Endothelial cell of umbilical vein (primary cell): ENCODE results near the gene ABCC4. TPM values are rescaled to one million over a fixed set of nuclear protein-coding genes. Genes with fewer than 3 reads are reported as not detected.

ENCODE experiments used
- BruUV-seq: library from RNA; stranded (reverse); fragments of 400-500 nt; replicated peaks from 2 replicates; lab custom pipeline; 2021; lab: Mats Ljungman, UMichigan
- CTCF ChIA-PET: fragments of 300-600, 350-600 bp; sonication (Branson Sonifier 250); formaldehyde crosslinking; loops from one replicate; lab custom pipeline; 2021; ENCODE audit warnings: antibody characterized with exemption, inconsistent platforms; lab: Charles Lee
- POLR2A ChIA-PET: fragments of 300-600, 350-600 bp; sonication (Branson Sonifier 250); formaldehyde crosslinking; loops from one replicate; lab custom pipeline; 2021; ENCODE audit warnings: antibody characterized with exemption, inconsistent platforms; lab: Charles Lee
- DNase-seq: peaks from one replicate; pipeline ENCODE4 v3.0.0-alpha.2; 2011; ENCODE audit warnings: low read depth, low spot score
- FAIRE-seq: peaks from 2 replicates; lab custom pipeline; 2011; peaks lifted over from hg19 to GRCh38; lab: Jason Lieb, UNC
- H2AFZ ChIP-seq: 2 replicates; pipeline ENCODE4 v1.6.0; 2012; ENCODE audit warnings: low read depth, low read length, control low read depth, inconsistent platforms
- H3K27ac ChIP-seq: 2 replicates; pipeline ENCODE4 v1.5.1; 2011; ENCODE audit warnings: low read depth, mild to moderate bottlenecking, control low read depth, low read length, moderate library complexity; ENCODE audit not compliant: insufficient read depth
- H3K27me3 ChIP-seq, 2 experiments: 2 replicates each; pipeline versions ENCODE4 v1.6.0 to v1.6.1; 2011; ENCODE audit warnings: low read length in 2 of 2, mixed read lengths in 1 of 2; ENCODE audit not compliant: control insufficient read depth in 2 of 2, insufficient read depth in 2 of 2
- H3K36me3 ChIP-seq, 2 experiments: 2 replicates in 1 of 2; 3 replicates in 1 of 2; pipeline ENCODE4 v1.5.1; 2011; ENCODE audit warnings: low read length in 2 of 2, mild to moderate bottlenecking in 1 of 2, moderate library complexity in 1 of 2; ENCODE audit not compliant: control insufficient read depth in 2 of 2, insufficient read depth in 2 of 2; ENCODE audit errors: extremely low read depth in 1 of 2
- H3K4me1 ChIP-seq: 3 replicates; pipeline ENCODE4 v1.5.1; 2011; ENCODE audit warnings: mild to moderate bottlenecking, low read length; ENCODE audit not compliant: control insufficient read depth, insufficient read depth; ENCODE audit errors: extremely low read depth
- H3K4me2 ChIP-seq: 2 replicates; pipeline ENCODE4 v1.6.1; 2011; ENCODE audit warnings: low read length, control low read depth, mixed read lengths; ENCODE audit not compliant: insufficient read depth
- H3K4me3 ChIP-seq, 3 experiments: fragments of 200-600 bp in 1 of 3; sonication (generic), shearing (Covaris generic) in 1 of 3; replicated peaks in 1 of 3; 2 replicates each; pipeline ENCODE4 v1.5.1; 2011 to 2016; ENCODE audit warnings: control low read depth in 3 of 3, low read length in 3 of 3, mild to moderate bottlenecking in 2 of 3, inconsistent platforms in 1 of 3, low read depth in 1 of 3, moderate library complexity in 1 of 3; ENCODE audit not compliant: insufficient read depth in 1 of 3
- H3K79me2 ChIP-seq: 2 replicates; pipeline ENCODE4 v1.6.0; 2012; ENCODE audit warnings: low read length, inconsistent platforms; ENCODE audit not compliant: control insufficient read depth, insufficient read depth
- H3K9ac ChIP-seq: replicated peaks from 2 replicates; pipeline ENCODE3; 2011; ENCODE audit warnings: low read length, control low read depth; ENCODE audit not compliant: insufficient read depth; ENCODE audit errors: extremely low read depth
- H3K9me1 ChIP-seq: replicated peaks from 3 replicates; pipeline ENCODE4 v1.6.0; 2011; ENCODE audit warnings: mild to moderate bottlenecking, low read length; ENCODE audit not compliant: control insufficient read depth, insufficient read depth; ENCODE audit errors: extremely low read depth
- H3K9me3 ChIP-seq: replicated peaks from 2 replicates; pipeline ENCODE4 v1.5.1; 2012; ENCODE audit warnings: low read length, inconsistent platforms; ENCODE audit not compliant: control insufficient read depth, insufficient read depth
- H4K20me1 ChIP-seq: replicated peaks from 2 replicates; pipeline ENCODE3; 2011; ENCODE audit warnings: mild to moderate bottlenecking, low read length; ENCODE audit not compliant: control insufficient read depth, insufficient read depth; ENCODE audit errors: extremely low read depth
- CTCF ChIP-seq, 2 donors: IDR thresholded peaks; 1 replicate in 1 of 2; 2 replicates in 1 of 2; pipeline ENCODE4 v1.5.1; 2011; ENCODE audit warnings: low read length in 2 of 2, mild to moderate bottlenecking in 2 of 2, moderate library complexity in 2 of 2, control low read depth in 1 of 2, inconsistent platforms in 1 of 2, low read depth in 1 of 2; ENCODE audit not compliant: insufficient read depth in 1 of 2; ENCODE audit errors: extremely low read depth in 1 of 2
- EZH2 ChIP-seq: IDR thresholded peaks from 2 replicates; pipeline ENCODE4 v1.6.1; 2012; ENCODE audit warnings: borderline replicate concordance, low read depth, mild to moderate bottlenecking, moderate library complexity, low read length, inconsistent platforms; ENCODE audit not compliant: severe bottlenecking
- FOS ChIP-seq: IDR thresholded peaks from 2 replicates; pipeline ENCODE4 v1.6.1; 2011; ENCODE audit warnings: mild to moderate bottlenecking, low read length, moderate library complexity, borderline replicate concordance; ENCODE audit not compliant: insufficient read depth
- GATA2 ChIP-seq: IDR thresholded peaks from 2 replicates; pipeline ENCODE4 v1.7.0; 2011; ENCODE audit warnings: low read depth, mild to moderate bottlenecking, moderate library complexity, mixed read lengths, low read length; ENCODE audit not compliant: insufficient read length, insufficient read depth
- JUN ChIP-seq: IDR thresholded peaks from 2 replicates; pipeline ENCODE4 v1.6.1; 2011; ENCODE audit warnings: borderline replicate concordance, low read depth; ENCODE audit not compliant: insufficient read length, insufficient read depth
- MYC ChIP-seq: IDR thresholded peaks from one replicate; pipeline ENCODE4 v1.6.1; 2011; ENCODE audit warnings: mild to moderate bottlenecking, low read depth, low read length
- POLR2A ChIP-seq: IDR thresholded peaks from 2 replicates; pipeline ENCODE4 v1.6.1; 2012; ENCODE audit warnings: low read depth, mild to moderate bottlenecking, control low read depth, low read length
- POLR2AphosphoS5 ChIP-seq: IDR thresholded peaks from 2 replicates; pipeline ENCODE4 v1.6.1; 2012; ENCODE audit warnings: low read depth, mild to moderate bottlenecking, control low read depth, low read length, moderate library complexity; ENCODE audit not compliant: insufficient read depth
- dilution Hi-C: fragments of 300-500 bp; cut with MboI; formaldehyde crosslinking; loops from one replicate; pipeline ENCODE4 v1.15.0; 2019; ENCODE audit warnings: low sequenced_read_pairs; ENCODE audit not compliant: extremely low pct_ligation_motif_present
- intact Hi-C: fragments of 100-400 bp; cut with micrococcal nuclease; formaldehyde crosslinking; loops from one replicate; pipeline ENCODE4 v1.10.0; 2022
- polyA plus RNA-seq, 4 experiments: library from polyadenylated mRNA; depleted of rRNA in 3 of 4; stranded (reverse) in 3 of 4; unstranded in 1 of 4; fragments of >200 nt; gene quantifications; 2 replicates each; pipeline versions ENCODE4 v1.2.1 to v1.2.3, GENCODE V29; 2011 to 2012; ENCODE audit warnings: missing spikeins in 1 of 4
- total RNA-seq: library from RNA; stranded (reverse); gene quantifications from 2 replicates; pipeline ENCODE4 v1.2.3, GENCODE V29; 2021
- TF ChIP-seq, protein P1 (sequence below): IDR thresholded peaks from 2 replicates; pipeline ENCODE4 v1.6.1; 2011; ENCODE audit not compliant: insufficient read depth, insufficient read length

The ABCC4 gene
- total and polyA plus RNA-seq, 2 donors (not counting 3 experiments of a cell fraction or from before 2014, with no cell fraction given) = 9.2 to 15.9 TPM

DNA sequence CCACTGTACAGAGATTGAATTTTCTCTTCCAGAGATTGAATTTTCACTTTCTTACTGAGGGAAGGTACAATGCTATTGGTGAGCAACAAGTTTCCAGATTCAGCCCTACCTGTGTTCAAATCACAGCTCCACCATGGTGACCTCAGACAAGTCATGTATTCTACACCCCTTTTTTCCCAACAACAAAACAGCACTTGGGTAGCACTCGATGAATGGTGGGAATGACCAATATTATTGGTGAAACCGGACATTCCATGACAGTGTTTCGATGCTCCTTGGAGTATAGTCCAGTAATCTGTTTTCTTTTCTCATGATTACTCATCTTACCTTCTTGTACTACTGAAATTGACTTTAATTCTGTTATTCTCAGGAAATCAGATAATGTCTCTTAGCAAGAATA is 322.7 kb downstream of the ABCC4 start:
- TF ChIP-seq MYC (no peak), GATA2 (no peak), EZH2 (no peak), FOS (no peak), CTCF (IDR thresholded peaks at IDR 0.05; ENCODE audit: extremely low read depth in 1 of 2, insufficient read depth in 1 of 2, low read depth in 1 of 2, low read length in 2 of 2) (no peak), JUN (no peak), POLR2A (no peak), POLR2AphosphoS5 (no peak)
- TF ChIP-seq, protein P1, sequence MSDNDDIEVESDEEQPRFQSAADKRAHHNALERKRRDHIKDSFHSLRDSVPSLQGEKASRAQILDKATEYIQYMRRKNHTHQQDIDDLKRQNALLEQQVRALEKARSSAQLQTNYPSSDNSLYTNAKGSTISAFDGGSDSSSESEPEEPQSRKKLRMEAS = no peak
- no peak overlapping the region for H3K9ac ChIP-seq
- H3K27ac ChIP-seq = no peak overlapping the region
- H3K36me3 ChIP-seq = no peaks in the 10 kb centered on the region
- dilution Hi-C loops (no loop called here), intact Hi-C loops (no loop called here)
- ChIA-PET CTCF (interaction anchor here (1.2 kb wide), 1 partner anchor 10 kb away, joined by 3 read pairs; no protein-coding TSS in a partner anchor), POLR2A (no interaction called here)
- H3K9me1 ChIP-seq = no peaks in the 10 kb centered on the region
- no peak overlapping the region for H3K4me2 ChIP-seq
- H3K4me1 ChIP-seq = no peaks in the 10 kb centered on the region
- BruUV-seq = no TSS peak
- FAIRE-seq (no peak), DNase-seq (no peak)
- no peaks in the 10 kb centered on the region for H3K79me2 ChIP-seq
- H4K20me1 ChIP-seq = no peaks in the 10 kb centered on the region
- H3K27me3 ChIP-seq = peaks cover 16 to 30% of the 10 kb centered on the region in 2 experiments
- no peak overlapping the region for H3K4me3 ChIP-seq
- no peaks in the 10 kb centered on the region for H3K9me3 ChIP-seq
- H2AFZ ChIP-seq = no peak overlapping the region
